Neuronal stem cell (in vitro differentiated cells): ENCODE results near the gene HSPA1L.
"Not testable (repeated sequence)": the region's sequence is repeated elsewhere in the genome, so short reads cannot be mapped to it uniquely, and the experiment has no call there.

ENCODE experiments used
- DNase-seq: peaks from one replicate; pipeline ENCODE4 v3.0.0-alpha.2; 2013; ENCODE audit warnings: low spot score
- H2AFZ ChIP-seq: one replicate; pipeline ENCODE4 v1.6.1; 2013; ENCODE audit warnings: mild to moderate bottlenecking, low read length, inconsistent platforms
- H2AK5ac ChIP-seq: 2 replicates; pipeline ENCODE4 v1.6.1; 2013; ENCODE audit warnings: low read depth, mild to moderate bottlenecking, inconsistent platforms, low read length, moderate library complexity, mixed read lengths
- H2BK120ac ChIP-seq: 2 replicates; pipeline ENCODE4 v1.6.1; 2013; ENCODE audit warnings: low read depth, mild to moderate bottlenecking, inconsistent platforms, low read length, moderate library complexity, mixed read lengths
- H2BK12ac ChIP-seq: one replicate; pipeline ENCODE4 v1.6.1; 2013; ENCODE audit warnings: low read length, inconsistent platforms
- H2BK15ac ChIP-seq: 2 replicates; pipeline ENCODE4 v1.6.1; 2013; ENCODE audit warnings: mild to moderate bottlenecking, low read length, inconsistent platforms, mixed read lengths
- H2BK5ac ChIP-seq: one replicate; pipeline ENCODE4 v1.6.1; 2013; ENCODE audit warnings: inconsistent platforms, mild to moderate bottlenecking, low read length, moderate library complexity
- H3K14ac ChIP-seq: one replicate; pipeline ENCODE4 v1.6.1; 2013; ENCODE audit warnings: low read length, inconsistent platforms
- H3K18ac ChIP-seq: 2 replicates; pipeline ENCODE4 v1.6.1; 2013; ENCODE audit warnings: low read length, inconsistent platforms
- H3K23ac ChIP-seq: 2 replicates; pipeline ENCODE4 v1.6.1; 2013; ENCODE audit warnings: low read depth, mild to moderate bottlenecking, mixed read lengths, low read length, inconsistent platforms; ENCODE audit not compliant: poor library complexity
- H3K27ac ChIP-seq: replicated peaks from 3 replicates; pipeline ENCODE4 v1.5.1; 2013; ENCODE audit warnings: low read length, inconsistent platforms
- H3K27me3 ChIP-seq, 3 experiments: 2 replicates each; pipeline ENCODE4 v1.6.1; 2013; ENCODE audit warnings: low read length in 3 of 3, mild to moderate bottlenecking in 2 of 3, inconsistent platforms in 1 of 3, low read depth in 1 of 3, mixed read lengths in 1 of 3, moderate library complexity in 1 of 3; ENCODE audit not compliant: control insufficient read depth in 3 of 3, insufficient read depth in 3 of 3
- H3K36me3 ChIP-seq, 2 donors: replicated peaks in 1 of 2; 2 replicates each; pipeline ENCODE4 v1.6.1; 2013; ENCODE audit warnings: low read length in 2 of 2; ENCODE audit not compliant: control insufficient read depth in 2 of 2, insufficient read depth in 2 of 2
- H3K4ac ChIP-seq: 2 replicates; pipeline ENCODE4 v1.6.1; 2013; ENCODE audit warnings: inconsistent platforms, mild to moderate bottlenecking, low read length, moderate library complexity
- H3K4me1 ChIP-seq, 2 donors: 1 replicate in 1 of 2; 2 replicates in 1 of 2; pipeline ENCODE4 v1.6.1; 2013; ENCODE audit warnings: low read length in 2 of 2, low read depth in 1 of 2; ENCODE audit not compliant: control insufficient read depth in 2 of 2, insufficient read depth in 1 of 2
- H3K4me2 ChIP-seq: one replicate; pipeline ENCODE4 v1.6.1; 2013; ENCODE audit warnings: mild to moderate bottlenecking, low read length, inconsistent platforms; ENCODE audit not compliant: insufficient read depth, poor library complexity, severe bottlenecking
- H3K4me3 ChIP-seq, 2 donors: 2 replicates each; pipeline ENCODE4 v1.5.1; 2013; ENCODE audit warnings: low read length in 2 of 2, mild to moderate bottlenecking in 2 of 2, inconsistent platforms in 1 of 2, moderate library complexity in 1 of 2
- H3K79me1 ChIP-seq: one replicate; pipeline ENCODE4 v1.6.1; 2013; ENCODE audit warnings: low read depth, mild to moderate bottlenecking, inconsistent platforms, low read length, moderate library complexity
- H3K9ac ChIP-seq: one replicate; pipeline ENCODE4 v1.6.1; 2013; ENCODE audit warnings: mild to moderate bottlenecking, low read depth, low read length, inconsistent platforms; ENCODE audit not compliant: poor library complexity
- H3K9me3 ChIP-seq, 2 donors: replicated peaks in 1 of 2; 2 replicates each; pipeline versions ENCODE3 to v1.6.1; 2013; ENCODE audit warnings: low read length in 2 of 2, mild to moderate bottlenecking in 2 of 2, inconsistent platforms in 1 of 2, low read depth in 1 of 2, mixed read lengths in 1 of 2, moderate library complexity in 1 of 2; ENCODE audit not compliant: control insufficient read depth in 2 of 2, insufficient read depth in 1 of 2
- H4K8ac ChIP-seq: one replicate; pipeline ENCODE4 v1.6.1; 2013; ENCODE audit warnings: low read depth, mild to moderate bottlenecking, inconsistent platforms, low read length, moderate library complexity
- H4K91ac ChIP-seq: one replicate; pipeline ENCODE4 v1.6.1; 2013; ENCODE audit warnings: low read length, low read depth, mild to moderate bottlenecking, inconsistent platforms; ENCODE audit not compliant: poor library complexity
- WGBS, 2 donors: extraction: QIAGEN DNeasy Blood & Tissue Kit; methylation state at CpG; one replicate each; pipeline ENCODE4 v1.1.7; 2013; ENCODE audit warnings: missing lambda C conversion rate in 2 of 2, mixed read lengths in 1 of 2; ENCODE audit not compliant: insufficient read length in 2 of 2, insufficient replicate concordance in 1 of 2; ENCODE audit errors: extremely low coverage in 2 of 2; 5-methylcytosine and 5-hydroxymethylcytosine counted together

The HSPA1L gene

DNA sequence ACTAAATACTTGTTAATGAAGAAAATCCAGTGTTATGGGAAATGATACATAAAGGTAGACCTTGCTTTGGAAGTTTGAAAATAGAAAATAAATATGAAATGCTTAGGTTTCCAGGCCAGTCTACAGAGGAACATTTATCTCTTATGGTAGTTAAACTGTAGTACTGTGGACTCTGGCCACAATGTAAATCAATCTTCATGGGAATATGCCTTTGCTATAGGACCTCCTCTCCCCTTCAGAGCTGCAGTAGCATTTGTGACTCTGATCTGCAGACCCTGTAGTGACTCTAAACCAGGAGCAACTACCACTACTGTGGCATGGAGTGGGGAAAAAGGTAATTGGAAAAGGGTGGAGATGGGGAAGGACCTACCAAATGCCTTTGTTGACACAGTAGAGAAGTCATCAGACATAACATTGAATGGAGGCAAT is 4.8 kb upstream of the HSPA1L start:
- Histone ChIP-seq H2AFZ (no peak overlapping the region), H3K79me1 (peaks cover 1% of the 10 kb centered on the region), H3K27me3 (no peaks in the 10 kb centered on the region), H3K4me2 (no peak overlapping the region), H4K8ac (no peak overlapping the region), H3K14ac (no peak overlapping the region), H3K9ac (no peak overlapping the region), H3K4me3 (no peak overlapping the region), H3K23ac (no peak overlapping the region), H2BK5ac (no peak overlapping the region), H3K9me3 (peaks cover 2 to 6% of the 10 kb centered on the region in 2 donors), H3K4ac (no peak overlapping the region), H3K36me3 (peaks cover 0 to 2% of the 10 kb centered on the region in 2 donors), H3K18ac (no peak overlapping the region), H2AK5ac (no peak overlapping the region), H3K27ac (no peak overlapping the region), H2BK120ac (no peak overlapping the region), H2BK12ac (no peak overlapping the region), H3K4me1 (peaks cover 3 to 5% of the 10 kb centered on the region in 2 donors), H2BK15ac (no peak overlapping the region), H4K91ac (no peak overlapping the region)
- DNase-seq, result no peak

GRCh38 chr6:31817929-31818511 is 2.9 kb upstream of the HSPA1L start:
- not testable (repeated sequence) for H2BK15ac ChIP-seq, H3K18ac ChIP-seq, H4K91ac ChIP-seq, H2AK5ac ChIP-seq, H3K27ac ChIP-seq, H2BK5ac ChIP-seq, H3K27me3 ChIP-seq, H2BK12ac ChIP-seq, H3K9ac ChIP-seq, H2AFZ ChIP-seq, H3K36me3 ChIP-seq, H2BK120ac ChIP-seq, H3K4me2 ChIP-seq, H4K8ac ChIP-seq, H3K4me3 ChIP-seq, H3K23ac ChIP-seq, H3K14ac ChIP-seq, H3K79me1 ChIP-seq, H3K4ac ChIP-seq, H3K4me1 ChIP-seq, DNase-seq, H3K9me3 ChIP-seq
- WGBS, 2 donors, result no CpG with 5 or more reads among the region's 8 CpGs

GRCh38 chr6:31817133-31817928 is 2.2 kb upstream of the HSPA1L start:
- not testable (repeated sequence) for H3K27me3 ChIP-seq, H3K9me3 ChIP-seq, H2BK120ac ChIP-seq, H2BK12ac ChIP-seq, H3K79me1 ChIP-seq, H3K23ac ChIP-seq, H2AFZ ChIP-seq, H3K4me2 ChIP-seq, H2BK5ac ChIP-seq, H3K4ac ChIP-seq, H3K27ac ChIP-seq, H3K18ac ChIP-seq, H4K8ac ChIP-seq, H2BK15ac ChIP-seq, H3K14ac ChIP-seq, H3K9ac ChIP-seq, H2AK5ac ChIP-seq, H3K4me1 ChIP-seq, H4K91ac ChIP-seq, H3K36me3 ChIP-seq, DNase-seq
- H3K4me3 ChIP-seq, result peak overlapping the region in 1 of 2 donors; percentile 36
- WGBS, 2 donors, result no CpG with 5 or more reads among the region's 37 CpGs

DNA sequence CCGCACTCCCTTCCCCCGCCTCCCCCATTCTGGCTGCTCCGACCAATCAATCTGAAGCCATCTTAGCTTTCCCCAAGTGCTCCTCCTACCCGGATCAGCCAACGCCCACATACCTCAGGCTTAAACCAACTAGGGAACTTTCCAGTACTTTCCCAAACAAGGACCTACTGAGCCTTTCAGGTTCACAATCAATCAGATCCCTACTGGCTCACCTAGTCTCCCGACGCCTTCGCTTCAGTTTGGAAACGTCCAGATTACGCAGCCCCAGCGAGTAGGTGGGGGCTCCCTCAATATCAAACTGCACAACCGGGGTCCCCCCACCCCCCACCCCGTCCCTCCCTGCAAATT is 432 bp downstream of the HSPA1L start:
- Histone ChIP-seq H3K23ac (peak overlapping the region; percentile 100), H3K4ac (no peak overlapping the region), H4K91ac (no peak overlapping the region), H3K4me2 (peak overlapping the region; percentile 69), H3K27ac (peak overlapping the region; percentile 99), H2AFZ (peak overlapping the region; percentile 75), H3K9me3 (peaks cover 2 to 6% of the 10 kb centered on the region in 2 donors), H3K4me1 (peaks cover 0 to 6% of the 10 kb centered on the region in 2 donors), H4K8ac (no peak overlapping the region), H3K18ac (peak overlapping the region; percentile 97), H3K4me3 (peak overlapping the region in 1 of 2 donors; percentile 53), H3K79me1 (peaks cover 1% of the 10 kb centered on the region), H2BK12ac (no peak overlapping the region), H2AK5ac (peak overlapping the region; percentile 81), H2BK5ac (no peak overlapping the region), H3K36me3 (peaks cover 0 to 2% of the 10 kb centered on the region in 2 donors), H3K27me3 (no peaks in the 10 kb centered on the region), H3K9ac (no peak overlapping the region), H2BK120ac (peak overlapping the region; percentile 72), H3K14ac (no peak overlapping the region), H2BK15ac (no peak overlapping the region)
- DNase-seq, result peak; percentile 91
- WGBS, 2 donors, result no CpG with 5 or more reads among the region's 13 CpGs
